CD4-positive, alpha-beta T cell treated with Interleukin-15 for 1 hour (primary cell): ENCODE results near the gene MKRN1.
"Not testable (repeated sequence)": the region's sequence is repeated elsewhere in the genome, so short reads cannot be mapped to it uniquely, and the experiment has no call there.

Experiments
- DNase-seq: peaks from one replicate; pipeline ENCODE4 v3.0.0-alpha.2; 2020

Gene MKRN1, protein sequence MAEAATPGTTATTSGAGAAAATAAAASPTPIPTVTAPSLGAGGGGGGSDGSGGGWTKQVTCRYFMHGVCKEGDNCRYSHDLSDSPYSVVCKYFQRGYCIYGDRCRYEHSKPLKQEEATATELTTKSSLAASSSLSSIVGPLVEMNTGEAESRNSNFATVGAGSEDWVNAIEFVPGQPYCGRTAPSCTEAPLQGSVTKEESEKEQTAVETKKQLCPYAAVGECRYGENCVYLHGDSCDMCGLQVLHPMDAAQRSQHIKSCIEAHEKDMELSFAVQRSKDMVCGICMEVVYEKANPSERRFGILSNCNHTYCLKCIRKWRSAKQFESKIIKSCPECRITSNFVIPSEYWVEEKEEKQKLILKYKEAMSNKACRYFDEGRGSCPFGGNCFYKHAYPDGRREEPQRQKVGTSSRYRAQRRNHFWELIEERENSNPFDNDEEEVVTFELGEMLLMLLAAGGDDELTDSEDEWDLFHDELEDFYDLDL

GRCh38 chr7:140479062-140479738 lies at the start of gene MKRN1:
MKRN1 (minus strand) TSS chr7:140479505; CDS start chr7:140479344, 161 bp downstream.
- peak; percentile 93 for DNase-seq

DNA sequence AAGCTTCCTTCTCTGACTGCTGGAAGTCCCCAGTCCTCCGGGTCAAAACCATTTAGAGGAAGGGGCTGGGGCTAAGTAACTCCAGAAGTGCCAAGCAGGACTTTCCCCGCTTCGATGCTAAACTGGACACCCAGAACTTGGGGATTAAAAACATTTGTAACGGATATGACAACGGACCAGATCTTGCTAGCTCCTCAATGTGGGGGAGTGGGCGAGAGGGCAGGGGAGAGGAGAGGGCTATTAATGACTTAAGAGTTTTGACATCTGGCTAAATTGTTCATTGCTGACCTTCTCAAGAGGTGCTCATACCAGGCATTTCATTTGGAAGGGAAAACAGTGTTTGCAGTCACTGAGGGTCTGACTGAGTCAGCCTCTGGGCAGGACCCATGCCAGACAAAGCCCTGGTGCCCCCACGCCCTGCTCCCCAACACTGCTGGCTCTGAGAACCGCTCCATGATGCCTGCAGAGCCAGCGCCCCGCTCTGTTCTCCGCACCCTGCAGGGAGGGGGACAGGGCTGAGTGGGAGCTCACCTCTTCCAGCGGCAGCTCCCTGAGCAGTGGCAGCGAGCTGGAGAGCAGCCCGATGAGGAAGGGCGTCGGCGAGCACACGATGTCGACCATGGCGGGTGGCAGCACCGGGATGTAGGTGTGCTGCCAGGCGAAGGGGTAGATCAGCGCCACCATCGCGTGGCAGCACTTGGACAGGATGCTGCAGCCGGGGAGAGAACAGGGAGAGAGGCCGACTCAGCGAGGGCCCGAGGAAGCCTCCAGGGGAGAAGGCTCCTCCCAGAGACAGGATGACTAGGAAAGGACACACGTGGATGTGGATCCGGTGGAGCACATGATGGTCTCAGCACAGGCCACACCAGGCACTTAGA lies 47.7 kb upstream of the MKRN1 start:
- no peak for DNase-seq

GRCh38 chr7:140526214-140526613 lies 46.9 kb upstream of the MKRN1 start:
- DNase-seq = no peak

- DNase-seq = no peak
Measured at GRCh38 chr7:140525743-140526142, 46.4 kb upstream of the MKRN1 start.

- DNase-seq = no peak
Measured at GRCh38 chr7:140521421-140521820, 42.1 kb upstream of the MKRN1 start.

GRCh38 chr7:140519007-140519399 lies 39.7 kb upstream of the MKRN1 start:
- DNase-seq = no peak

DNA sequence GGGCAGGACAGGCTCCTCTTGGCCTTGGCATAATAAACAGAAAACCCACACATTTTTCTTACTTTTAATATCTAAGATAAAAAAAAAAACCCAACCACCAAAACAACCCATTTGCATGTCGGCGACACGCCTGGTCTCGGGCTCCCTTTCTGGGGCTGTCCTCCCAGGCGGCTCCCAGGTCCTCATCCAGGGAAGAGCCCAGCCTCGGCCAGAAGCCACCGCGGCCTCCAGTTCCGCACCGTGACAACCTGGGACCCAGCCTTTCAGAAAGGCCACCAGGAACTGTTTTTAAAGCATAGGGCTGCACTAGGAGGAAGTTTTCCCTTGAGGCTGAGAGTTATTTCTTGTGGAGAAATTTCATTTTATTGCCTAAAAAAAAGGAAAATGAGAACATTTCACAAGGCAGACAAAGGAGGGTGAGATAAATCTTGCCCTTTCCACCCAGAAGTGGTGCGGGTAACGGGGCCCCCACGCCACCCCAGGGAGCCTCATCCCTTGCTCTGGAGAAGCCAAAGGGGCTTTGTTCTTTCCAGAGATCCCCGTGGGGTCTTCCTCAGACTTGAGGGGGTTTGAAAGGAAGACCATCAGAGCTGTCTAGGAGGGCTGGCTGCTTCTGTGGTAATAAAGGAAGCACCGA lies 39.2 kb upstream of the MKRN1 start:
- no peak for DNase-seq

GRCh38 chr7:140517546-140518369 lies 38.5 kb upstream of the MKRN1 start:
- peak; percentile 58 for DNase-seq

DNA sequence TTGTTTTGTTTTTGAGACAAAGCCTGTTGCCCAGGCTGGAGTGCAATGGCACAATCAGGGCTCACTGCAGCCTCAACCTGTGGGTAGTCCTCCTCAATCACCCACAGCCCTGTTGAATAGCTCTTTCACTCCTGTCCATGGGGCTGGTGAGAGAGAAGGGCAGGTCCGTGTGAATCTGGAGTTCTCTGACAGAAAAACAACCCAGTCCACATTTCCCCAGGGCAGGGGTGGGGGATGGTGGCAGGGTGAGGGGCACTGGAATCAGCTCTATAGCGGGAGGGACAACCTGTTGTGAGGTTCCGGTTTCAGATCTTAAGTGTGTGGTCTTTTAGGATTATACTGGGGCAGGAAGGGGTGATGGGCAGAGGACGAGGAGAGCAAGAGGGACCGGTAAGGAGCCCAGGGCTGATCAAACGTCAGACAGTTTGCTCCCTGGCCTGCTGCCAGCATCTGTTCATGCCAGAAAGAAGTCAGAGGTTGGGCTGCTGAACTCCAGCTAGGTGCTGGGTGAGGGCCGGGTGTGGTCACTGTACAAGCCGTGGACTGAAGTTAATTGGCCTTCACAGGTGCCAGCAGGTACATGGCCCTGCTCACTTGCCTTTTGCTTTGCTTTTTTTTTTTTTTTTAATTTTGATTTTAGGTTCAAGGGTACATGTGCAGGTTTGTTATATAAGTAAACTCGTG lies 33.2 kb upstream of the MKRN1 start:
- no peak for DNase-seq

DNA sequence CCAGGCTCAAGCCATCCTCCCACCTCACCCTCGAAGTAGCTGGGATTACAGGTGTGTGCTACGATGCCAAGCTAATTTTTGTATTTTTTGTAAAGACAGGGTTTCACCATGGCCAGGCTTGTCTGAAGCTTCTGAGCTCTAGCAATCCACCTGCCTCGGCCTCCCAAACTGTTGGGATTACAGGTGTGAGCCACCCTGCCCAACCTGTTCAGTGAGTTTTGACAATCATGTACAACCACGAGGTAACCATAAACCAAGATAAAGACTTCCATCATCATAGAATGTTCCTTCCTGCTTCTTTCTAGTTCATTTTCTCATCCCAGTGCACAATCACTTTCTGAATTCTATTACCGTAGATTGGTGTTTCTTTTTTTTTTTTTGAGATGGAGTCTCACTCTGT lies 30.5 kb upstream of the MKRN1 start:
- no peak for DNase-seq

DNA sequence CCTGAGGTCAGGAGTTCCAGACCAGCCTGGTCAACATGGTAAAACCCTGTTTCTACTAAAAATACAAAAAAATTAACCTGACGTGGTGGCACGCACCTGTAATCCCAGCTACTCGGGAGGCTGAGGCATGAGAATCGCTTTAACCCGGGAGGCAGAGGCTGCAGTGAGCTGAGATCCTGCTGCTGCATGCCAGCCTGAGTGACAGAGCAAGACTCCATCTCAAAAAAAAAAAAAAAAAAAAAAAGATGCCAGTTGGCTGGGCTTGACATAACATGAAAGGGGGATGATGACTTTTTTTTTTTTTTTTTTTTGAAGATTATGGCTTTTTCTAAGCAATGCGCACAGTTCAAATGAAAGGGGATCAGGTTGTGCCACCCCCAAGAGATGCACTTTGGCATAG lies 28.3 kb upstream of the MKRN1 start:
- DNase-seq = not testable (repeated sequence)

GRCh38 chr7:140506788-140507464 lies 27.6 kb upstream of the MKRN1 start:
- DNase-seq = no peak

GRCh38 chr7:140501966-140502365 lies 22.7 kb upstream of the MKRN1 start:
- no peak for DNase-seq

DNA sequence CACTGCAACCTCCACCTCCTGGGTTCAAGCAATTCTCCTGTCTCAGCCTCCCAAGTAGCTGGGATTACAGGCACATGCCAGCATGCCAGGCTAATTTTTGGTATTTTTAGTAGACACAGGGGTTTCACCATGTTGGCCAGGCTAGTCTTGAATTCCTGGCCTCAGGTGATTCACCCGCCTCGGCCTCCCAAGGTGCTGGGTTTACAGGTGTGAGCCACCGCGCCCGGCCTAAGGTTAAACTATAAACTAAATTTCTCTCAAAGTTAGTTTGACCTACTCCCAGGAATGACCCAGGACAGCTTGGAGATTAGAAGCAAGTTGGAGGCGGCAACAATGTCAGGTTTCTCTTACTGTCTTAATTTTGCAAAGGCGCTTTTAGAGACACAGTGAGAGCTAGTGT lies 18.5 kb upstream of the MKRN1 start:
- not testable (repeated sequence) for DNase-seq

- no peak for DNase-seq
Measured at GRCh38 chr7:140497241-140497769, 18.0 kb upstream of the MKRN1 start.

- DNase-seq = no peak
Measured at GRCh38 chr7:140495514-140496097, 16.3 kb upstream of the MKRN1 start.

- DNase-seq = no peak
Measured at GRCh38 chr7:140494867-140495266, 15.6 kb upstream of the MKRN1 start.

GRCh38 chr7:140489026-140489359 lies 9.7 kb upstream of the MKRN1 start:
- no peak for DNase-seq

GRCh38 chr7:140485500-140486265 lies 6.4 kb upstream of the MKRN1 start:
- no peak for DNase-seq
